GM19397 (cell line): ENCODE data around the gene SLC22A1.
"Not testable (repeated sequence)": the region's sequence is repeated elsewhere in the genome, so short reads cannot be mapped to it uniquely, and the experiment has no call there.

ENCODE experiments used
- ATAC-seq: cut with Tn5 transposase; IDR thresholded peaks from one replicate; pipeline ENCODE4 v1.9.1; 2021; ENCODE audit warnings: mild to moderate bottlenecking, moderate library complexity; ENCODE audit not compliant: unreplicated experiment

Gene SLC22A1

DNA sequence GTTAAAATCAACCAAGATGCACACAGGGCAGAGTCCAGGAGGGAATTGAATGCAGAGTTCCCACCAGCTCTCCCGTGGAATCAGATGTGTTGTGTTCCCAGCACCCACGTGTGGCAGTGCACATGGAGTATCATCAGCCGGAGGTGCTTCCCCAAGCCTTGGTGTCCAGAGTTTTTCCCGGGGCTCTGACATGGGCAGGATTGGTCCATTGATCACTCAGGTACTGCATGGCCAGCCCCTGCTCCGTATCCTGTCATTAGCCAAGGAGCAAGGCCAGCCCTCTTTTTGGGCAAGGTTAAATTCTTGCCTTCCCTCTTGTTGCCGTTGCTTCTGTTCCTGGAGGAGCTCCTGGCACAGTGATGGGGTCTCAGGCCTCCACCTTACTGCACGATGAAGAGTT is 28.6 kb upstream of the SLC22A1 start:
- no peak for ATAC-seq

- ATAC-seq, result no peak
Observed at GRCh38 chr6:160093946-160094345, 27.7 kb upstream of the SLC22A1 start.

DNA sequence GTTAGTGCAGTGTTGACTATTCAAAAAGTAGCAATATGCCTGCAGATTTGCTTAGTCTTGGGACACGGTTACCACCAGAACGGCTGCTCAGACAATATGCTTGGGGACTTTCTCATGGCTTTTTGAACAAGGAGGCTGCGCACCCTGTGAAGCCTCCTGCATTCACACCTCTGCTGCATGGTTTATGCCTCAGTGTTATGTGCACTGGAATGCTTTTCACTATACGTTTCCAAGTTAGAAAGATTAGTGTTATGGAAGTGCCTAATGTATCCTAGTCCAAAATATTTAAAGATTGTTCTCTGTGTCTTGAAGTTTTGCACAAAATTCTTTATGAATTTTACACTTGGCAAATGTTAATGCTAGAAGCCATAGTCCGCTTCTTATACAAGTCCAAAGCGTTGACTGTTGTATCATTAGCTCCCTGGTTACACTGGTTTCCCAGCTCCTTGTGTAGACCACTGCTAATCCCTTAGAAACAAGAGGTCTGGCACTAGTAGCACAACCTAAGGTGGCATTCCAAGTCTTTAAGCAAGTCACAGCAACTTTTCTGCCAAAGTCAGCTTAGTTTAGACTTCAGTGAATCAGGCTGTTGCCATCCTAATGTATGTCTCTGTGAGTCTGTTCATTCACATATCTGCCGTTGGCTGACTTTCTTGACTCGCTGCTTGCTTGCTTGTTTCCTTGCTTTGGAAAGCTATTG is 26.3 kb upstream of the SLC22A1 start:
- no peak for ATAC-seq

- ATAC-seq, result no peak
Observed at GRCh38 chr6:160101277-160102205, 20.1 kb upstream of the SLC22A1 start.

- no peak for ATAC-seq
Observed at GRCh38 chr6:160102399-160102798, 19.2 kb upstream of the SLC22A1 start.

- ATAC-seq, result no peak
Observed at GRCh38 chr6:160102956-160103824, 18.4 kb upstream of the SLC22A1 start.

DNA sequence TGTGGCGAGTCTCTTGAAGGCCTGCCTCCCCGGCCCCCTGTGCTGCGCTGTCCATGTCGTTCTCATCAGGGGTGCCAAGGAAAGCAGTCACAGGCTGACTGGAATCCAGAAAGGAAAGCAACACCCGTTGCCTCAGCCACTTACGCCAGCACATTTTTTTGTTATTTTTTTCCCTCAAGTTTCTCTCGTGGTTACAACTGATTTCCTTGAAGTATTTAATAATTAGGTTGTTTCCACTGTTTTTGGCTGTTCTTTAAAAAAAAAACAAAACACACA is 17.9 kb upstream of the SLC22A1 start:
- ATAC-seq, result no peak

- no peak for ATAC-seq
Observed at GRCh38 chr6:160104821-160105517, 16.6 kb upstream of the SLC22A1 start.

- no peak for ATAC-seq
Observed at GRCh38 chr6:160106010-160106409, 15.6 kb upstream of the SLC22A1 start.

GRCh38 chr6:160106701-160107100 is 14.9 kb upstream of the SLC22A1 start:
- no peak for ATAC-seq

GRCh38 chr6:160108077-160108476 is 13.5 kb upstream of the SLC22A1 start:
- no peak for ATAC-seq

DNA sequence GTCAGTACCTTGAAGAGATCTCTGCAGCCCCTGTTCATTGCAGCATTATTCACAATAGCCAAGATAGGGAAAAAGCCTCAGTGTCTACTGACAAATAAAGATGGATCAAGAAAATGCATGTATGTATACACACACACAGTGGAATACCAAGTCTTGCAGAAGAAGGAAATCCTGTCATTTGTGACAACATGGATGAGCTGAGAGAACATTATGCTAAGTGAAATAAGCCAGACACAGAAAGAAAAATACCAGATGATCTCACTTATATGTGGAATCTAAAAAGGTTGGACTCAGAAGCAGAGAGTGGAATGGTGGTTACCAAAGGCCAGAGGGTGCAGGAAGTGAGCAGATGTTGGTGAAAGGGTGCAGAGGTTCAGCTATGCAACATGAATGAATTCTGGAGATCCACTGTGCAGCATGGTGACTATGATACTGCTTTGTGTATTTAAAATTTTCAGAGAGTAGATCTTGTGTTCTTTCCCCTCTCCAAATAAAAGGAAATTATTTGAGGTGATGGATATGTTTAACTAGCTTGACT is 11.0 kb upstream of the SLC22A1 start:
- no peak for ATAC-seq

DNA sequence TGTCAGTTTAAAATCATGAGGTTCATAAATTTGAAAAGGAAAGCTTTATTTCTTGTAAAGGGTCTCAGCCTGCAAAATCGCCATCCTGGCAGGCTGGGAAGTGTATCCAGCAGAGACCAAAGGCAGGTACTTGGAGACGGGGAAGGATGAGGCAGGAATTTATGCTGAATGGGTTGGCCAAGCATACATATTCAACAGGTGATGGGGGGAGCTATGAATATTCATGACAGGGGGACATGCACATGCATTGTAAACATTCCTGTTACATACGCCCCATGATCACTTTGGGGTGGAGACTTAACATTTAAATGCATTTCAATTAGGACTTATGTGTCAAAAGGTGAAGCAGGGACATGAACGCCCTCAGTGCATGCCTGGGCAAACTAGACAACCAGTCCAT is 9.8 kb upstream of the SLC22A1 start:
- no peak for ATAC-seq

- no peak for ATAC-seq
Observed at GRCh38 chr6:160112628-160113299, 8.9 kb upstream of the SLC22A1 start.

DNA sequence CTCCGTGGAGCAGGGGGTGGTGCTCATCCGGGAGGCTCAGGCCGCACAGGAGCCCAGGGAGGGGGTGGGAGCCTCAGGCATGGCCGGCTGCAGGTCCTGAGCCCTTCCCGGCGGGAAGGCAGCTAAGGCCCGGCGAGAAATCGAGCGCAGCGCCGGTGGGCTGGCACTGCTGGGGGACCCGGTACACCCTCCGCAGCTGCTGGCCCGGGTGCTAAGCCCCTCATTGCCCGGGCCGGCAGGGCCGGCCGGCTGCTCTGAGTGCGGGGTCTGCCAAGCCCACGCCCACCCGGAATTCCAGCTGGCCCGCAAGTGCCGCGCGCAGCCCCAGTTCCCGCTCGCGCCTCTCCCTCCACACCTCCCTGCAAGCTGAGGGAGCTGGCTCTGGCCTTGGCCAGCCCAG is 7.1 kb upstream of the SLC22A1 start:
- ATAC-seq, result not testable (repeated sequence)

- no peak for ATAC-seq
Observed at GRCh38 chr6:160115421-160115820, 6.2 kb upstream of the SLC22A1 start.

DNA sequence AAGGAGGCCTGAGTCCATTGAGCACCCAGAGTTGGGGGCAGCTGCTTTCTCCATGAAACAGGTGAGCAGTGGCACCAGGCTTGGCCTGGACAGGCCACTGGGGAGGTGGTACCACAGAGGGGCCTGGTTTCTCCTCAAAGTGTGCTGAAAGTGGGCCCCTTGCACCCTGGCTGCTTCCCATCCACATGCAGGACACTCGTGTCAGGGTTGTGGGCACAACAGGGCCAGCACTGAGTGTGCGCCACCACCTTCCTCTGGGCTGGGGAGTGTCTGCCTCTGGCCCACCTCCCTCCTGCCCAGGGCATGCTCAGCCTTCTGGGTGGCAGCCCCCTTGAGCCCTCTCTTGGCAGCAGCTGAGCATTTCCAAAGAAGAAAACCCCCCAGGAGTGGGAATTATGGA is 5.2 kb upstream of the SLC22A1 start:
- no peak for ATAC-seq

DNA sequence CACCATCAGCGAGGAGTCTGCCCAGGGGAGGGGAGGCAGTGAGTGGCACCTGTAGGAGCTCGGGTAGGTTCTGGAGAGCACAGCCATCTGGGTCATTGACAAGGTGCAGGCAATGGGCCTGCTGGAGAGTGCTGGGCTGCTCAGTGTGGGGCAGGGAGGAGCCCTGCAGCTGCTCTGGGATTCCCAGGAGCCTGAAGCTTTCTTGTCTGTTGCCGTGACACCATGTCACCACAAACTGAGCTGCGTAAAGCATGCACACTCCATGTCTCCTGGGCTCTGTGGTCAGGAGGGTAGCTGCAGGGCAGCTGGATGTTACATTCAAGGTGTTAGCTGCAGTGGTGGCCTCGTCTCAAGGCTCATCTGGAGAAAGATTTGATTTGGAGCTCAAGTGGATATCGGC is 4.5 kb upstream of the SLC22A1 start:
- ATAC-seq, result no peak

DNA sequence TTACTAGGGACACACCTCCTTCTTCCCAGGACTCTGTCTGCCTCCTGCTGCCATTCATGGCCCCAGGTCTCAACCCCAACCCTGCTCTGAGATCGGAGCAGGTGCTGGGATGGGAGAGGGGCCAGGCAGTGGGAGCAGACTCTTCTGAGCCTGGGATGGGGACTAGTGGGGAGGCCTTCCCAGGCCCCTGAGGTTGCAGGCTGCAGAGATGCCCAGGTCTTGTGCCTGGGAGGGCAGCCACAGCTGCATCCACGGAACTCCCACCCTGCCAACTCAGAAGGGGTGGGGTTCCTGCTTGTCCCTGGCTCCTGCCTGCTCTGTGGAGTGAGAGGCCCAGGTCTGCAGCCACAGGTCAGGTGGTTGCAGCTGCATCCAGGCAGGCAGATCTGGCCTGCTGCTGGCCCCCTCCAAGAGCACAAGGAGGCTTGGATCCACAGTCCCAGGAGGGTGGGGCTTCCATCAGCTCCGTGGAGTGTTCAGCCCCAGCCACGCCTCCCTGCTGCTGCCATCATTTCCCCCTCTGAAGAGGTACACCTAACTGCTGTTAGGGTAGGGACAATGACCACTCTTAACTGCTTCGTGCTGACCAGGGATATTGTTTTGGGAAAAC is 2.9 kb upstream of the SLC22A1 start:
- ATAC-seq, result no peak

DNA sequence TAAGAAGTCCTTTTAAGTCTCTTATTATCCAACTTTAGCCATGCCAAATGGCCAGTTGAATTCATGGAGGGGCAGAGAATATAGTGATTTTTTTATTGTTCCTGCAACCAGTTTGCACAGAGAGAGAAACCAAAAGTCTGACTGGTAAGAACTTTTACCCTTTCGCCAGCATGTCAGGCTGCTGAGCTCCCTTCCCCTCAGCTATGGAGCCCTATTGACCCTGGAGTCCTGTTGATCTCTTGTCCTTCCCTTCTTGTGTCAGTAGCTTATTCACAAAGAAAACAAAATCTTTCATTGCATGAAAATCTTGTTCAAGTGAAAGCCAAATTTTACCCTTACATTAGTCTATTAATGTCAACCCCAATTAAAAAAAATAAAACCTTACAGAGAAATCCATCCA is 1.5 kb upstream of the SLC22A1 start:
- ATAC-seq, result no peak
